NCI-H1436 treated with DMSO at 0.1 percent for 48 hours (cell line): Measurements from ENCODE around the gene PLXNB1.

Source experiments
- DNase-seq: peaks from one replicate; lab custom pipeline; 2025; lab: John Stamatoyannopoulos, UW

Gene PLXNB1

DNA sequence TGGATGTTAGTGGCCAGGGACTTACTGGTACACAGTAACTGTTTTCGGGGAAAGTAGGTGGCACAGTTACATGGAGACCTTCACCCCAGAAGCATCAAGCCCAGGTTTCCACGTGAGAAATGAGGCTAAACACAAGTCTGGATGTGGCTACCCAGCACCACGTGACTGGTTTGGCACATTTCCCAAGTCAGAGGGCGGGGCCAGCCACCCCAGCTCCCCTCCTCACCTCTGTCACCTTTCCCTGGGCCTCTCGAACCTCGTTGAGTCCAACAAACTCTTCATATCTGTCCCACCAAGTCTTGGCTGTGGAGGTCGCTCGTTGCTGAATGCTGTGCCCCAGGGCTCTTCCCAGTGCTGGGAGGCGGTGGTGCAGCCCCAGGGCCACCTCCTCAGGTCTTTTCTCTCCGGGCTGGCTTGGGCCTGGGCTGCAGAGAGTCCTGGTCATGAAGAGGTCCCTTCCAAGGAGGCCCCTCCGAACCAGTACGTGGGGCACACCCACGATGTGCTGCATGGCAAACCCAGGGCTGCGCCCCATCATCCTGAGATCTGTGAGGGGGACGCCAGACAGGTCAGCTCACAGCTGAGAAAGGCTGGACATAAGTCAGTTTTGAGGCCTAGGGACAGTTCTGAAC, 4.8 kb upstream of the PLXNB1 start:
- DNase-seq: no peak

GRCh38 chr3:48433472-48434118, 3.7 kb upstream of the PLXNB1 start:
- DNase-seq: no peak

DNA sequence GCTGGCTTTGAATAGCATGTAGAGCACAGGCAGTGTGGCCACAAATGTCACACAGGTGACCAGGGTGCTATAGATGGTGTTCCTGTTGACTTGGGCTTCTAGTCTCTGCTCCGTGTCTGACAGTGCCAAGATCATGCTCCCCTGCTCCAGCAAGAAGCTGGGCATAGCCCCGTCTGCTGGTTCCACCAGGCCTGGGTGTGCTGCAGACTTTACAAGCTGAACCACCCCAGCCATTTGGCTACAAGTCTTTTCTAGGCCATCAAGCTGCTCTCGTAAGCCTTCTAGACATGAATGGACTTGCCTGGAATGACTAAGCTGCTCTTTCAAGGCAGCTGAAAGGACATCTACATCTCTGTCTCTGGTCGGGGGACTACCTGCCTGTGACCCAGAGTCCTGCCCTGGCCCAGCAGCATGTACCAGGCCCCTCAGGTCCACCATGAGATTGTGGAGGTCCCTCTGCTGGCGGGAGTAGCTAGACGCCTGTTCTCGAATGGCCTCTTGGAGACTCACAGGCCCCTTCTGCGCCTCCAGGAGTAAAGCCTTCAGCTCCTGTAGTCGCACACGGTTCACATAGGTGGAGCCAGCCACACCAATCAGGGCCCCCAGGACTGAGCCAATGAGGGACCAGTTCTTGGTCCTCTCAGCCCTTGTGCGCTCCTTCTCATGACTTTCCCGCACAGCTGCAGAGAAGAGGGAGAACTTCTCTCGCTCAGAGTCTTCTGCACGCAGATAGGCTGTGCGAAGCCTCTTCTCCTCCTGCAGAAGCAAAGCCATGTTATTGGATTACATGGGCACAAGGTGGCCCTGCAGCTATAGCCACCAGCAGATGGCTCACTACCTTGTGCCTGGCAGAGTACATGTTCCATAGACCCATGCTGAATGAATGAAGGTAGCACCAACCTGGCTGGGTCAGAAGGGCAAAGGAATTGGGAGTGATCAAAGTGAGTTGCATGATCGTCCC, 2.8 kb upstream of the PLXNB1 start:
- DNase-seq: no peak

GRCh38 chr3:48431224-48432029, 1.5 kb upstream of the PLXNB1 start:
- DNase-seq: no peak

DNA sequence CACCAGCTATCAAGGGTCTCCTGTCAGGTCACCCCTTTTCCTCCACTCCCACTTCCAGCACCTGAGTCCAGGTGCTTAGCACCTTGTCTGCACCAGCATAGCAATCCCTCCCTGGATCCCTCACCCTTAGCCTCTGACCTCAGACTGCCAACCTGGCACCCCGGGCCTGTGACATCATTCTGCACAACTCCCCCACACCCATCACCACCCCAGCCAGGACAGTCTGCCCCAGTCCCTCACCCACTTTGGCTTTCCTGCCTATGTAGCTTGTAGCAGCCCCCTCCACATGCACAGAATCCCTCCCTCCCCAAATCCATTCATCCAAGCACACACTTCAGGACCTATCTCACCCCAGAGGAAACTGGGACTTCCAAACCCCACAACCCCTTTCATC, 819 bp upstream of the PLXNB1 start:
- DNase-seq: no peak

- DNase-seq: no peak
Measured at GRCh38 chr3:48429317-48429959, 448 bp downstream of the PLXNB1 start.

DNA sequence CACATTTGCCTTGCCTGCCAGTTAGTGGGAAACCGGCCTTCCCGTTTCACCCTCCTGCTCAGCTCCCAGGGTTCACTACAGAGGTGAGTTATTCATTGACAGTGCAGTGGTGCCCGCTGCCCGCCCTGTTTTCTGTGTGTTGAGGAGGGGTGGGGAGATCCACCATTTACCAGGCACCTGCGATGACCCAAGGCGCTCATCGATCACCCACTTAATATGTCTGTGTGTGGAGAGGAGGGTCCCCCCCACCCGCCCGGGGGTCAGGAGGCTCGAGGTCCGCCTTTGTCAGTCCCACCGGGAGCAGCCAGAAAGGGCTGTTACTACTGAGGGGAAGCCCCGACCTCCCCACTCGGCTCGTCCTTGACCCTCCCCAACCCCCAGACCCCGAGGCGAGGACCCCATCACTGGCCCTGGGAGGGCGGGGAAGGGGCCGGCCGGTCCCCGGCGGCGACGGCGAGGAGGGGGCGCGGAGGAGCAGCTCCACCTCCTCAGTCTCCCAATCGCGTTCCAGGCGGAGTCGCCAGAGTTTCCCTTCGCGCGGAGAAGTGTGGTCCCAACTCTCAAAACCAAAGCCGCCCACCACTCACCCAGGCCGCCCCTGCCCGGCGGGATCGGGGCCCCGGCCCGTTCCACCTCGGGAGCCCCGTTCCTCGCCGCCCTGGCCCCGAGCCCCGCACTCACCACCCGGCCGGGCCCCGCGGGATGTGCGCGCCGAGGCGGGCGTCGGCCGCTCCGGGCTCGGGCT, 1.1 kb downstream of the PLXNB1 start:
- DNase-seq: no peak

GRCh38 chr3:48428088-48428571, 1.8 kb downstream of the PLXNB1 start:
- no peak for DNase-seq

DNA sequence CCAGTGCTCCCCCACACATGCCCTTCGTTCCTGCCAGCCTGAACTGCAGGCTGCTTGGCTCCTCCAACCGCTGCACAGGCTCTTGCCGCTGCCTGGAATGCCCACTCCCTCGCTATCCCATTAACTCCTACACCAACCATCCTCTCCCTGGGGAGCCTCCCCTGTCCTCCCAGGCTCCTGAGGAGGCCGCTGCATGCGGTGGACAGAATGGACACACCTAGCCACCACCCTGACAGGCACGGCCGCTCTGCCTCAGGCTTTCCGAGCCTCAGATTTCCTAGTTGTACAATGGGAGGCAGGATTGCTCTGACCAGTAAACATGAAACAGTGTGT, 2.3 kb downstream of the PLXNB1 start:
- no peak for DNase-seq

DNA sequence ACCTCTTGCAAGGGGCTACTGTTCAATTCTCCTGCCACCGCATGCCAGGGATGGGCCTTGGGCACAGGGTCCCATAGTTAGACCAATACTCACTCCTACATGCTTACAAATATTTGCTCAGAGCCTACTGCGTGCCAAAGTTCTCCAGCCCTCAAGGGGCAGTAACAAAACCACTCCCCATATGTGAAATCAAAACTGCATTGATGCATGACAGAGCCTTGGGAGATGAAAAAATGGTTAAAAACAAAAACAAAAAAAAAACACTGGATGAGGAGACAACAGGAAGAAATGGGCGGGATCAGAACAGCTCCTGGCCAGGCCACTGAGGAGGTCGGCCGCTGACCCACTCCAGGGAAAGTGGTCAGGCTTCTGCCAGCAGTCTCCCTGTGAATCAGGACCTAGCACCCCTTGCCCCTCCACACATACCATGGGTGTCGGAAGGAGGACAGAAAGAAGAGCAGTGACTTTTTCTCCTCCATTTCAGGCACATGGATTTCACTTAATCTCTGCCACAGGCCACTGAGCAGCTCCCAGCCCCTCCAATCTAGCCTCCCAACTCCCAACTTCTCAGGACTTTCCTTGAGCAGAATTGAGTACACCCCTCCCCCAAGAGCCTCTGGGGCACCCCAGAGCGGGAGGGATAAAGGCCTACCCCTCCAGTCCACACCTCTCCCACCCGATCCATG, 2.8 kb downstream of the PLXNB1 start:
- DNase-seq: no peak

- DNase-seq: no peak
Measured at GRCh38 chr3:48426401-48426909, 3.4 kb downstream of the PLXNB1 start.

- DNase-seq: no peak
Measured at GRCh38 chr3:48425281-48425812, 4.5 kb downstream of the PLXNB1 start.

DNA sequence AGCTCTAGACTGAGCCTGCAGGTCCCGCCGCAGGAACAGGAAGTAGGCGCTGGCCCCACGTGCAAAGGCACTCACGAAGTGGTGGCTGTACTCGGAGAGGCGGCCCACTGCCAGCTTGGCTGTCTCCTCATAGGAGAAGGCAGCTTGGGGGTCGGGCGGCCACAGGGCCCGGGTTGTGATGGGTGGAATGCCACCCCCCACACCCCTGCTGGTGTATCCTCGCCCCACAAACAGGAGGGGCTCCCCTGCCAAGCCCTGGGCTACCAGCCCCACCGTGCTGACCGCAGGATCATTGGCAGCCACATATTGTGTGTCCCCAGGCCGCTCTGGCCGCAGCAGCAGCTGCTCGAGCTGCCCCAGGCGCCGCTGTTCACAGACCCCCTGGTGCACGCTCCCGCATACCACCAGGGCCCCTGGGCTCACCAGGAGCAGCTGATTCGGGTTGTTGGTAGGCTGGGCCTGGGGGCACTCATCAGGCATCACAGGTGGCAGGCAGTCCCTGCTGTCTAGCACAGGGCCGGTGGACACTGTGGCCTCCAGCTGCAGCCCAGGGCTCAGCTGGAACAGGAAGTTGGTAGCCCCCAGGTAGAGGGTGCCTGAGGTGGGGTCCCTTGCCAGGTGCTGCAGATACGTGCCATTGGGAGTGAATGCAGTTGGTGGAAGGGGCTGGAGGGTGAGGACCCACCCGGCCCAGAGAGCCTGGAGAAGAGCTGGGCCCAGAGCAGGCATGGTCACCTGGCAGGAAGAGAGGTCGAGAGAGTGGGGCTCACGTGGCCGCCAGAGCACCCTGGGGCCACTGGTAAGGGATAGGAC, 5.8 kb downstream of the PLXNB1 start:
- DNase-seq: no peak

GRCh38 chr3:48423241-48423882, 6.5 kb downstream of the PLXNB1 start:
- no peak for DNase-seq

GRCh38 chr3:48422681-48423080, 7.2 kb downstream of the PLXNB1 start:
- DNase-seq: no peak

- no peak for DNase-seq
Measured at GRCh38 chr3:48422272-48422671, 7.6 kb downstream of the PLXNB1 start.

DNA sequence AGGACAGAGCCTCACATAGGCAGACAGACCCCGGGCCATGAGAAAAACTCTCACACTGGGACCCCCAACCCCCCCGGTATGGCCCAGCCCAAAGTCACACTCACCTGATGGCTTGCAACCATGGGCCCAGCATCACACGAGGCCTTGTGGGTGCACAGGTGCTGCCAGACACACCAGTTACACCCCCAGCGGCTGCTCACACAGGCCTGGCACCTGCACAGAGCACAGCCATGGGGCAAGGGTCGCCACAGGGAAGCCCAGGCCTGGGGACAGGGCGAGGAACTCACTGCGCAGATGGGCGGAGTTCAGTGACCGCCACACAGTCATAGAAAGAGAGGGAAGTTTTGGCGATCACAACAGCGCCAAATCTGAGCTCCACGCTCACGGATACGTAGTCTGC, 9.3 kb downstream of the PLXNB1 start:
- no peak for DNase-seq

DNA sequence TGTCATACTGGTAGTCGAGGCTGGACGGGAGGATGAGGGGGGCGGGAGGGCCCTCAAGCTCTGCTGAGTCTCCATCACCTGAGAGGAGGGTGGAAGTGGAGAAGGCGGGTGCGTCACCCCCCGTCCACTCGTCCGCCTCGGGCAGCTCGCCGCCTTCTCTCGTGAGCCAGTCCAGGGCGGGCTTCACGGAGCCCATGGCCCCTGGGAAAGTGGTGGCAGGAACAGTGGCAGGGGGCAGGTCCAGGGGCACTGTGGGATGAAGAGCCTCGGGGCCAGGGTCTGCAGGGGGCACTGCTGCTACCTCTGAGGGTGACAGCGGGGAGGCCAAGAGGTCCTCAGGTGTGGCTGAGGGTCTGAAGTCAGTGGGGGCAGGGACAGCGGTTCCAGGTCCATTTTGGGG, 10.3 kb downstream of the PLXNB1 start:
- no peak for DNase-seq
